Skeletal muscle tissue (tissue), 4 donors: ENCODE results near the gene TMOD1. TPM values are rescaled to one million over a fixed set of nuclear protein-coding genes. Genes with fewer than 3 reads are reported as not detected.

Experiments used
- H3K27ac ChIP-seq: one replicate; pipeline ENCODE4 v1.7.0; 2013; ENCODE audit warnings: mild to moderate bottlenecking, low read depth, low read length, inconsistent platforms
- H3K27me3 ChIP-seq, 3 donors: one replicate each; pipeline ENCODE4 v1.7.0; 2013; ENCODE audit warnings: low read length in 3 of 3; ENCODE audit not compliant: control insufficient read depth in 3 of 3, insufficient read depth in 3 of 3
- H3K36me3 ChIP-seq, 3 donors: one replicate each; pipeline ENCODE4 v1.7.0; 2013; ENCODE audit warnings: low read length in 3 of 3; ENCODE audit not compliant: control insufficient read depth in 3 of 3, insufficient read depth in 3 of 3
- H3K4me1 ChIP-seq, 3 donors: one replicate each; pipeline ENCODE4 v1.7.0; 2013; ENCODE audit warnings: low read length in 3 of 3, mild to moderate bottlenecking in 3 of 3; ENCODE audit not compliant: control insufficient read depth in 3 of 3, insufficient read depth in 3 of 3
- H3K4me3 ChIP-seq, 3 donors: one replicate each; pipeline ENCODE4 v1.7.0; 2013; ENCODE audit warnings: low read length in 3 of 3
- H3K9ac ChIP-seq, 3 donors: one replicate each; pipeline ENCODE4 v1.7.0; 2013; ENCODE audit warnings: low read length in 3 of 3, mild to moderate bottlenecking in 3 of 3, moderate library complexity in 2 of 3, low read depth in 1 of 3
- H3K9me3 ChIP-seq, 3 donors: one replicate each; pipeline ENCODE4 v1.7.0; 2013; ENCODE audit warnings: low read length in 3 of 3; ENCODE audit not compliant: control insufficient read depth in 3 of 3
- total RNA-seq: library from RNA; depleted of rRNA; stranded (reverse); fragments of >200 nt; gene quantifications from one replicate; pipeline ENCODE4 v1.2.3, GENCODE V29; 2014
- donor health status: Osteomylitis.

Gene TMOD1
- total RNA-seq, 1 donor from 2014 or later, result 45.9 TPM

- Histone ChIP-seq H3K4me1 (peaks cover 37 to 49% (median 47%) of the 10 kb centered on the region in 3 donors), H3K9ac (no peak overlapping the region), H3K27ac (no peak overlapping the region), H3K36me3 (peaks cover 6 to 14% (median 11%) of the 10 kb centered on the region in 3 donors), H3K27me3 (no peaks in the 10 kb centered on the region), H3K9me3 (no peaks in the 10 kb centered on the region), H3K4me3 (no peak overlapping the region)
Observed at GRCh38 chr9:97560851-97561250, 59.4 kb downstream of the TMOD1 start.

GRCh38 chr9:97561501-97561900, 60.0 kb downstream of the TMOD1 start:
- Histone ChIP-seq H3K9ac (no peak overlapping the region), H3K9me3 (no peaks in the 10 kb centered on the region), H3K4me1 (peaks cover 31 to 48% (median 40%) of the 10 kb centered on the region in 3 donors), H3K27me3 (no peaks in the 10 kb centered on the region), H3K4me3 (no peak overlapping the region), H3K36me3 (peaks cover 10 to 14% (median 14%) of the 10 kb centered on the region in 3 donors), H3K27ac (no peak overlapping the region)

GRCh38 chr9:97562542-97562941, 61.1 kb downstream of the TMOD1 start:
- Histone ChIP-seq H3K9me3 (no peaks in the 10 kb centered on the region), H3K4me1 (peaks cover 29 to 44% (median 36%) of the 10 kb centered on the region in 3 donors), H3K27ac (no peak overlapping the region), H3K36me3 (peaks cover 12 to 16% (median 14%) of the 10 kb centered on the region in 3 donors), H3K4me3 (no peak overlapping the region), H3K9ac (no peak overlapping the region), H3K27me3 (no peaks in the 10 kb centered on the region)

GRCh38 chr9:97563458-97564135, 62.1 kb downstream of the TMOD1 start:
- Histone ChIP-seq H3K27me3 (no peaks in the 10 kb centered on the region), H3K4me1 (peaks cover 29 to 44% (median 36%) of the 10 kb centered on the region in 3 donors), H3K27ac (peak overlapping the region; percentile 42), H3K4me3 (no peak overlapping the region), H3K36me3 (peaks cover 15 to 18% (median 18%) of the 10 kb centered on the region in 3 donors), H3K9ac (peak overlapping the region in 1 of 3 donors; percentile 33), H3K9me3 (no peaks in the 10 kb centered on the region)

GRCh38 chr9:97564291-97565175, 63.1 kb downstream of the TMOD1 start:
- Histone ChIP-seq H3K9ac (peak overlapping the region; percentile 11 to 68 (median 54)), H3K36me3 (peaks cover 25 to 26% (median 26%) of the 10 kb centered on the region in 3 donors), H3K27ac (peak overlapping the region; percentile 42), H3K4me1 (peaks cover 29 to 39% (median 33%) of the 10 kb centered on the region in 3 donors), H3K4me3 (no peak overlapping the region), H3K9me3 (no peaks in the 10 kb centered on the region), H3K27me3 (no peaks in the 10 kb centered on the region)

GRCh38 chr9:97565262-97565661, 63.8 kb downstream of the TMOD1 start:
- H3K4me1 ChIP-seq, result peaks cover 31 to 42% (median 36%) of the 10 kb centered on the region in 3 donors
- no peaks in the 10 kb centered on the region for H3K9me3 ChIP-seq
- peak overlapping the region; percentile 42 for H3K27ac ChIP-seq
- no peaks in the 10 kb centered on the region for H3K27me3 ChIP-seq
- H3K9ac ChIP-seq, result no peak overlapping the region
- H3K36me3 ChIP-seq, result peaks cover 28 to 32% (median 28%) of the 10 kb centered on the region in 3 donors
- H3K4me3 ChIP-seq, result no peak overlapping the region

GRCh38 chr9:97567182-97567893, 65.9 kb downstream of the TMOD1 start:
- no peaks in the 10 kb centered on the region for H3K27me3 ChIP-seq
- H3K9me3 ChIP-seq, result no peaks in the 10 kb centered on the region
- peak overlapping the region in 2 of 3 donors; percentile 16 to 48 for H3K9ac ChIP-seq
- peak overlapping the region; percentile 75 for H3K27ac ChIP-seq
- peaks cover 28 to 38% (median 30%) of the 10 kb centered on the region in 3 donors for H3K36me3 ChIP-seq
- no peak overlapping the region for H3K4me3 ChIP-seq
- H3K4me1 ChIP-seq, result peaks cover 51 to 57% (median 54%) of the 10 kb centered on the region in 3 donors

GRCh38 chr9:97567894-97568202, 66.4 kb downstream of the TMOD1 start:
- Histone ChIP-seq H3K27me3 (no peaks in the 10 kb centered on the region), H3K9ac (peak overlapping the region in 1 of 3 donors; percentile 48), H3K27ac (peak overlapping the region; percentile 75), H3K4me1 (peaks cover 51 to 59% (median 51%) of the 10 kb centered on the region in 3 donors), H3K9me3 (no peaks in the 10 kb centered on the region), H3K36me3 (peaks cover 30 to 38% (median 32%) of the 10 kb centered on the region in 3 donors), H3K4me3 (no peak overlapping the region)

GRCh38 chr9:97568461-97569275, 67.2 kb downstream of the TMOD1 start:
- Histone ChIP-seq H3K36me3 (peaks cover 35 to 41% (median 36%) of the 10 kb centered on the region in 3 donors), H3K9ac (no peak overlapping the region), H3K4me3 (no peak overlapping the region), H3K27me3 (no peaks in the 10 kb centered on the region), H3K27ac (peak overlapping the region; percentile 75), H3K4me1 (peaks cover 47 to 59% (median 48%) of the 10 kb centered on the region in 3 donors), H3K9me3 (no peaks in the 10 kb centered on the region)
